PC-9 (cell line): ENCODE data around the gene NIT2. TPM values are rescaled to one million over a fixed set of nuclear protein-coding genes. Genes with fewer than 3 reads are reported as not detected.

Source experiments
- BruUV-seq: library from RNA; stranded (reverse); fragments of 400-500 nt; replicated peaks from 2 replicates; lab custom pipeline; 2021; lab: Mats Ljungman, UMichigan
- CTCF ChIA-PET: fragments of 300-600 bp; sonication (Branson Sonifier 250); formaldehyde crosslinking; loops from one replicate; lab custom pipeline; 2022; ENCODE audit warnings: antibody characterized with exemption; lab: Charles Lee
- POLR2A ChIA-PET: fragments of 300-600 bp; sonication (Branson Sonifier 250); formaldehyde crosslinking; loops from one replicate; lab custom pipeline; 2022; ENCODE audit warnings: antibody characterized with exemption; ENCODE audit not compliant: unreplicated experiment; lab: Charles Lee
- DNase-seq, 2 experiments: peaks; one replicate each; pipeline versions ENCODE4 v3.0.0 to v3.0.0-alpha.2; 2015 to 2022; ENCODE audit warnings: mixed read lengths in 1 of 2
- H2AFZ ChIP-seq: fragments of 200-600 bp; sonication (generic); 2 replicates; pipeline ENCODE4 v1.8.1; 2017; ENCODE audit warnings: antibody characterized with exemption
- H3F3A ChIP-seq: fragments of 200-600 bp; sonication (generic); 2 replicates; pipeline ENCODE4 v1.8.1; 2017; ENCODE audit warnings: antibody characterized with exemption, mild to moderate bottlenecking, low read depth; ENCODE audit not compliant: insufficient read depth
- H3K27ac ChIP-seq: fragments of 200-600 bp; sonication (generic); 2 replicates; pipeline ENCODE4 v1.6.1; 2016; ENCODE audit warnings: mixed run types
- H3K27me3 ChIP-seq: fragments of 200-600 bp; sonication (generic); 2 replicates; pipeline ENCODE4 v1.6.1; 2016; ENCODE audit warnings: low read depth, mixed run types; ENCODE audit not compliant: insufficient read depth
- H3K36me3 ChIP-seq: fragments of 200-600 bp; sonication (generic); 2 replicates; pipeline ENCODE4 v1.6.1; 2016; ENCODE audit warnings: low read depth, mixed run types
- H3K4me1 ChIP-seq: fragments of 200-600 bp; sonication (generic); replicated peaks from 2 replicates; pipeline ENCODE4 v1.6.1; 2016; ENCODE audit warnings: mixed run types; ENCODE audit not compliant: insufficient read depth
- H3K4me2 ChIP-seq: fragments of 200-600 bp; sonication (generic); 2 replicates; pipeline ENCODE4 v1.6.1; 2017; ENCODE audit warnings: mixed run types
- H3K4me3 ChIP-seq: fragments of 200-600 bp; sonication (generic); 2 replicates; pipeline ENCODE4 v1.6.1; 2016; ENCODE audit warnings: mixed run types
- H3K79me2 ChIP-seq: fragments of 200-600 bp; sonication (generic); 2 replicates; pipeline ENCODE4 v1.6.1; 2017; ENCODE audit warnings: low read depth, mixed run types
- H3K9me2 ChIP-seq: fragments of 200-600 bp; sonication (generic); 2 replicates; pipeline ENCODE4 v1.8.1; 2017; ENCODE audit warnings: mild to moderate bottlenecking; ENCODE audit not compliant: insufficient read depth
- H3K9me3 ChIP-seq: fragments of 200-600 bp; sonication (generic); 2 replicates; pipeline ENCODE4 v1.8.1; 2016; ENCODE audit warnings: low read depth; ENCODE audit not compliant: insufficient read depth
- H4K20me1 ChIP-seq: fragments of 200-600 bp; sonication (generic); 2 replicates; pipeline ENCODE4 v1.8.1; 2017; ENCODE audit not compliant: insufficient read depth
- CTCF ChIP-seq: fragments of 200-600 bp; sonication (generic); conservative IDR thresholded peaks from 2 replicates; pipeline ENCODE4 v1.6.1; 2017; ENCODE audit warnings: mixed run types, antibody characterized with exemption, mild to moderate bottlenecking, moderate library complexity
- EZH2 ChIP-seq: fragments of 200-600 bp; sonication (generic); IDR thresholded peaks from 2 replicates; pipeline ENCODE4 v1.8.0; 2017; ENCODE audit warnings: antibody characterized with exemption, low read depth
- intact Hi-C: fragments of 100-400 bp; cut with micrococcal nuclease; formaldehyde crosslinking; loops from one replicate; pipeline ENCODE4 v1.10.0; 2022; ENCODE audit not compliant: unreplicated experiment
- total RNA-seq: library from RNA; stranded (reverse); gene quantifications from 2 replicates; pipeline ENCODE4 v1.2.3, GENCODE V29; 2021

NIT2 gene
- total RNA-seq, 1 experiment from 2014 or later: 115 TPM

- ChIA-PET CTCF (no interaction called here), POLR2A (no interaction called here)
Observed at GRCh38 chr3:100354850-100355249, 20.3 kb downstream of the NIT2 start.

GRCh38 chr3:100358413-100358812 is 23.9 kb downstream of the NIT2 start:
- Histone ChIP-seq H3F3A (peaks cover 36% of the 10 kb centered on the region), H3K79me2 (no peaks in the 10 kb centered on the region), H3K27ac (no peak overlapping the region), H3K4me1 (peaks cover 17% of the 10 kb centered on the region), H3K36me3 (peaks cover 61% of the 10 kb centered on the region), H3K9me2 (no peaks in the 10 kb centered on the region), H4K20me1 (no peaks in the 10 kb centered on the region), H3K27me3 (no peaks in the 10 kb centered on the region), H3K9me3 (no peaks in the 10 kb centered on the region; the same call in 1 of the 2 replicates), H2AFZ (no peak overlapping the region), H3K4me2 (no peak overlapping the region), H3K4me3 (no peak overlapping the region)
- no peak for DNase-seq
- CTCF ChIA-PET: interaction anchor here (0.6 kb wide), 1 partner anchor 104 kb away, joined by 5 read pairs; no protein-coding TSS in a partner anchor
- intact Hi-C loops: no loop called here
- POLR2A ChIA-PET: no interaction called here
- BruUV-seq: no TSS peak
- TF ChIP-seq EZH2: no peak
- no peak for TF ChIP-seq CTCF

More at GRCh38 chr3:100354850-100355249, 20.3 kb downstream of the NIT2 start:
- no TSS peak for BruUV-seq
- H3F3A ChIP-seq: peaks cover 13% of the 10 kb centered on the region
- no peak overlapping the region for H3K4me3 ChIP-seq
- H3K4me1 ChIP-seq: no peaks in the 10 kb centered on the region
- intact Hi-C loops: no loop called here
- TF ChIP-seq CTCF: no peak
- no peak for TF ChIP-seq EZH2
- H3K27me3 ChIP-seq: no peaks in the 10 kb centered on the region
- no peak for DNase-seq
- H3K4me2 ChIP-seq: no peak overlapping the region
- H3K36me3 ChIP-seq: peaks cover 66% of the 10 kb centered on the region
- H3K27ac ChIP-seq: no peak overlapping the region
- no peaks in the 10 kb centered on the region for H3K79me2 ChIP-seq
- H3K9me2 ChIP-seq: no peaks in the 10 kb centered on the region
- no peaks in the 10 kb centered on the region for H4K20me1 ChIP-seq
- H2AFZ ChIP-seq: no peak overlapping the region
- no peaks in the 10 kb centered on the region for H3K9me3 ChIP-seq

GRCh38 chr3:100359035-100359434 is 24.5 kb downstream of the NIT2 start:
- Histone ChIP-seq H3K4me2 (no peak overlapping the region), H3K27me3 (no peaks in the 10 kb centered on the region), H3K4me1 (peaks cover 17% of the 10 kb centered on the region), H3F3A (peaks cover 42% of the 10 kb centered on the region), H3K4me3 (no peak overlapping the region), H3K9me3 (no peaks in the 10 kb centered on the region; the same call in 1 of the 2 replicates), H3K79me2 (no peaks in the 10 kb centered on the region), H4K20me1 (no peaks in the 10 kb centered on the region), H2AFZ (no peak overlapping the region), H3K27ac (0 out of 2 replicates have a peak overlapping the region, but pooled peaks have one; percentile 2), H3K36me3 (peaks cover 59% of the 10 kb centered on the region), H3K9me2 (no peaks in the 10 kb centered on the region)
- no peak for DNase-seq
- intact Hi-C loops: no loop called here
- TF ChIP-seq CTCF: no peak
- CTCF ChIA-PET: interaction anchor here (0.6 kb wide), 1 partner anchor 104 kb away, joined by 5 read pairs; no protein-coding TSS in a partner anchor
- POLR2A ChIA-PET: interaction anchor here (0.7 kb wide), 1 partner anchor 80 kb away, joined by 4 read pairs; no protein-coding TSS in a partner anchor
- BruUV-seq: no TSS peak
